Astrocyte (in vitro differentiated cells and primary cell): Measurements from ENCODE around the gene C1orf21. TPM values are rescaled to one million over a fixed set of nuclear protein-coding genes. Genes with fewer than 3 reads are reported as not detected.

Experiments used
- DNase-seq: peaks from one replicate; pipeline ENCODE4 v3.0.0-alpha.2; 2010; ENCODE audit warnings: low read depth
- FAIRE-seq: peaks from 2 replicates; lab custom pipeline; 2011; peaks lifted over from hg19 to GRCh38; lab: Jason Lieb, UNC
- H2AFZ ChIP-seq: 2 replicates; pipeline ENCODE4 v1.6.0; 2012; ENCODE audit warnings: low read depth, low read length, inconsistent platforms
- H3K27ac ChIP-seq: 2 replicates; pipeline ENCODE4 v1.5.1; 2011; ENCODE audit warnings: low read depth, low read length, inconsistent platforms
- H3K27me3 ChIP-seq: 2 replicates; pipeline ENCODE4 v1.6.0; 2011; ENCODE audit warnings: low read length, inconsistent platforms; ENCODE audit not compliant: insufficient read depth
- H3K36me3 ChIP-seq: 2 replicates; pipeline ENCODE4 v1.5.1; 2011; ENCODE audit warnings: low read length, inconsistent platforms; ENCODE audit not compliant: insufficient read depth
- H3K4me1 ChIP-seq: 2 replicates; pipeline ENCODE4 v1.5.1; 2011; ENCODE audit warnings: low read length, inconsistent platforms; ENCODE audit not compliant: insufficient read depth
- H3K4me2 ChIP-seq: 2 replicates; pipeline ENCODE4 v1.6.0; 2012; ENCODE audit warnings: low read length, inconsistent platforms
- H3K4me3 ChIP-seq: 2 replicates; pipeline ENCODE4 v1.5.1; 2011; ENCODE audit warnings: low read depth, mild to moderate bottlenecking, low read length, inconsistent platforms; ENCODE audit not compliant: insufficient read depth
- H3K79me2 ChIP-seq: 2 replicates; pipeline ENCODE4 v1.6.0; 2012; ENCODE audit warnings: mild to moderate bottlenecking, low read length, inconsistent platforms; ENCODE audit not compliant: insufficient read depth
- H3K9ac ChIP-seq: 2 replicates; pipeline ENCODE4 v1.6.0; 2012; ENCODE audit warnings: mild to moderate bottlenecking, low read length, inconsistent platforms
- H3K9me3 ChIP-seq: 2 replicates; pipeline ENCODE4 v1.5.1; 2012; ENCODE audit warnings: low read depth, mild to moderate bottlenecking, low read length, inconsistent platforms; ENCODE audit not compliant: insufficient read depth
- H4K20me1 ChIP-seq: 2 replicates; pipeline ENCODE4 v1.6.0; 2012; ENCODE audit warnings: low read length, inconsistent platforms; ENCODE audit not compliant: insufficient read depth
- H3K27ac Mint-ChIP-seq: one replicate; pipeline ENCODE4 v1.8.0; 2021; ENCODE audit warnings: mild to moderate bottlenecking, mixed read lengths; ENCODE audit not compliant: unreplicated experiment
- H3K27me3 Mint-ChIP-seq: one replicate; pipeline ENCODE4 v1.8.0; 2021; ENCODE audit warnings: low read depth, mixed read lengths; ENCODE audit not compliant: unreplicated experiment
- H3K36me3 Mint-ChIP-seq: one replicate; pipeline ENCODE4 v1.8.0; 2021; ENCODE audit warnings: low read depth, mixed read lengths; ENCODE audit not compliant: unreplicated experiment
- H3K4me1 Mint-ChIP-seq: one replicate; pipeline ENCODE4 v1.8.0; 2021; ENCODE audit warnings: low read depth, mixed read lengths; ENCODE audit not compliant: unreplicated experiment
- H3K4me3 Mint-ChIP-seq: one replicate; pipeline ENCODE4 v1.8.0; 2021; ENCODE audit warnings: mild to moderate bottlenecking, moderate library complexity, mixed read lengths; ENCODE audit not compliant: unreplicated experiment
- H3K9me3 Mint-ChIP-seq: one replicate; pipeline ENCODE4 v1.8.0; 2021; ENCODE audit warnings: mild to moderate bottlenecking, mixed read lengths; ENCODE audit not compliant: unreplicated experiment
- EZH2 ChIP-seq: IDR thresholded peaks from 2 replicates; pipeline ENCODE4 v1.6.1; 2012; ENCODE audit warnings: mild to moderate bottlenecking, low read length, inconsistent platforms; ENCODE audit not compliant: insufficient read depth
- total RNA-seq: library from RNA; stranded (reverse); gene quantifications from 2 replicates; pipeline ENCODE4 v1.2.1, GENCODE V29; 2021
- TF ChIP-seq, protein P1 (sequence below): IDR thresholded peaks from 2 replicates; pipeline ENCODE4 v1.5.1; 2011; ENCODE audit warnings: low read depth, mild to moderate bottlenecking, inconsistent platforms, low read length, moderate library complexity; ENCODE audit not compliant: insufficient read depth

Gene C1orf21
- total RNA-seq, 1 donor from 2014 or later = 15.1 TPM

DNA sequence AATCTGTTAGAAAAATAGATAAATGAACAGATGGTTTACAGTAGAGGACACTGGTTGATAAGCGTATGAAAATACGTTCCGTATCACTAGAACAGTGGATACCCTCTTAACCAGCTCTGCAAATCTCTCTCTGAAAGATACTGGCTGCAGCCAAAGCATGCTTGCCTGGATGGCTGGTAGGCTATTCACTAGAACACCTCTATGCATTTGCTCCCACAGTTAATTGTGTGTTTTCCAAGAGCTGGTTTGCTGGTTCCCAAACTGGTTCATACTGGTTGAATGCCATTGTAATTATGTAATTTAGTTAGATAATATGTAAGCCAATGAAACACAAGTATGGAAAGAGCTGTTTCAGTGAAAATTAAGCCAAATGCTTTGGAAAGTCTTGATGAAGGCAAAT, 126.6 kb downstream of the C1orf21 start:
- no peaks in the 10 kb centered on the region for H3K27me3 ChIP-seq
- no peaks in the 10 kb centered on the region for H3K36me3 ChIP-seq
- H3K4me3 ChIP-seq = no peak overlapping the region
- peak overlapping the region; percentile 29 for H3K27ac Mint-ChIP-seq
- no peak overlapping the region for H3K9ac ChIP-seq
- H3K79me2 ChIP-seq = no peaks in the 10 kb centered on the region
- no peak for DNase-seq
- H3K9me3 ChIP-seq = no peaks in the 10 kb centered on the region
- no peak overlapping the region for H2AFZ ChIP-seq
- no peak for FAIRE-seq
- no peaks in the 10 kb centered on the region for H3K36me3 Mint-ChIP-seq
- H3K27ac ChIP-seq = no peak overlapping the region
- H3K4me2 ChIP-seq = no peak overlapping the region
- peaks cover 7% of the 10 kb centered on the region for H3K4me1 Mint-ChIP-seq
- no peaks in the 10 kb centered on the region for H3K4me1 ChIP-seq
- no peak overlapping the region for H3K4me3 Mint-ChIP-seq
- no peaks in the 10 kb centered on the region for H3K9me3 Mint-ChIP-seq
- no peaks in the 10 kb centered on the region for H3K27me3 Mint-ChIP-seq
- no peaks in the 10 kb centered on the region for H4K20me1 ChIP-seq
- no peak for TF ChIP-seq EZH2
- TF ChIP-seq, protein P1, sequence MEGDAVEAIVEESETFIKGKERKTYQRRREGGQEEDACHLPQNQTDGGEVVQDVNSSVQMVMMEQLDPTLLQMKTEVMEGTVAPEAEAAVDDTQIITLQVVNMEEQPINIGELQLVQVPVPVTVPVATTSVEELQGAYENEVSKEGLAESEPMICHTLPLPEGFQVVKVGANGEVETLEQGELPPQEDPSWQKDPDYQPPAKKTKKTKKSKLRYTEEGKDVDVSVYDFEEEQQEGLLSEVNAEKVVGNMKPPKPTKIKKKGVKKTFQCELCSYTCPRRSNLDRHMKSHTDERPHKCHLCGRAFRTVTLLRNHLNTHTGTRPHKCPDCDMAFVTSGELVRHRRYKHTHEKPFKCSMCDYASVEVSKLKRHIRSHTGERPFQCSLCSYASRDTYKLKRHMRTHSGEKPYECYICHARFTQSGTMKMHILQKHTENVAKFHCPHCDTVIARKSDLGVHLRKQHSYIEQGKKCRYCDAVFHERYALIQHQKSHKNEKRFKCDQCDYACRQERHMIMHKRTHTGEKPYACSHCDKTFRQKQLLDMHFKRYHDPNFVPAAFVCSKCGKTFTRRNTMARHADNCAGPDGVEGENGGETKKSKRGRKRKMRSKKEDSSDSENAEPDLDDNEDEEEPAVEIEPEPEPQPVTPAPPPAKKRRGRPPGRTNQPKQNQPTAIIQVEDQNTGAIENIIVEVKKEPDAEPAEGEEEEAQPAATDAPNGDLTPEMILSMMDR = no peak

DNA sequence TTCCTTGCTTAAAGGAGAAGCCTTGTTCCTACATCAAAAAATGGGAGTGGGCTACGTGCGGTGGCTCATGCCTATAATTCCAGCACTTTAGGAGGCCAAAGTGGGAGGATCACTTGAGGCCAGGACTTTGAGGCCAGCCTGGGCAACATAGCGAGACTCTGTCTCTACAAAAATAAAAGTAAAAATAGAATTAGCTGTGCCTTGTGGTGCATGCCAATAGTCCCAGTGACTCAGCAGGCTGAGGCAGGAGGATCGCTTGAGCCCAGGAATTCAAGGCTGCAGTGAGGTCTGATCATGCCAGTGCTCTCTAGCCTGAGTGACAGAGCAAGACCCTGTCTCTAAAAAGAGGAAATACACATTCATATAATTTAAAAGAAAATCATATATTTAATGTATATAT, 127.1 kb downstream of the C1orf21 start:
- no peak overlapping the region for H3K4me3 ChIP-seq
- H3K4me3 Mint-ChIP-seq = no peak overlapping the region
- no peak overlapping the region for H3K27ac ChIP-seq
- H3K79me2 ChIP-seq = no peaks in the 10 kb centered on the region
- no peaks in the 10 kb centered on the region for H3K36me3 Mint-ChIP-seq
- FAIRE-seq = no peak
- H3K27ac Mint-ChIP-seq = peak overlapping the region; percentile 29
- H2AFZ ChIP-seq = no peak overlapping the region
- peaks cover 7% of the 10 kb centered on the region for H3K4me1 Mint-ChIP-seq
- no peaks in the 10 kb centered on the region for H4K20me1 ChIP-seq
- TF ChIP-seq, protein P1 = no peak
- no peak for TF ChIP-seq EZH2
- H3K4me1 ChIP-seq = no peaks in the 10 kb centered on the region
- no peak overlapping the region for H3K9ac ChIP-seq
- peak; percentile 53 for DNase-seq
- H3K36me3 ChIP-seq = no peaks in the 10 kb centered on the region
- no peaks in the 10 kb centered on the region for H3K27me3 Mint-ChIP-seq
- H3K27me3 ChIP-seq = no peaks in the 10 kb centered on the region
- no peaks in the 10 kb centered on the region for H3K9me3 ChIP-seq
- no peaks in the 10 kb centered on the region for H3K9me3 Mint-ChIP-seq
- H3K4me2 ChIP-seq = no peak overlapping the region

DNA sequence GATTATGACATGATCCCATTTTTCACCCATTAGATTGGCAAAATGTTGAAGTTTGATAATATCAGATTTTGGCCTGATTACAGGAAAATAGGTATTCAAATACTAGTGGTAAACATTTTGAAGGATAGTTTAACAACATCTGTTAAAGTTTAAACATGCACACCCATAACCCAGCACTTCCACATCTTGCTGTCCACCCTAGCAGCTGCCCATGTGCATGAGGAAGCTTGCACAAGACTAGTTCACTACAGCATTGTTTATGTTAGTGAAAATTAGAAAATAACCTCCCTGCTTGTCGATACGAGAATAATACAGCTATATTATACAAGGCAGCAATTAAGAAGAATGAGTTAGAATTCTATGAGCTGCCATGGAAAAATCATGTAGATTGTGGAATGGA, 127.6 kb downstream of the C1orf21 start:
- no peak overlapping the region for H3K27ac Mint-ChIP-seq
- peaks cover 7% of the 10 kb centered on the region for H3K4me1 Mint-ChIP-seq
- no peaks in the 10 kb centered on the region for H3K9me3 Mint-ChIP-seq
- Histone ChIP-seq H3K4me1 (no peaks in the 10 kb centered on the region), H3K36me3 (no peaks in the 10 kb centered on the region), H3K4me3 (no peak overlapping the region), H3K27ac (no peak overlapping the region), H3K9me3 (no peaks in the 10 kb centered on the region), H3K27me3 (no peaks in the 10 kb centered on the region), H3K4me2 (no peak overlapping the region), H3K9ac (no peak overlapping the region), H3K79me2 (no peaks in the 10 kb centered on the region), H2AFZ (no peak overlapping the region), H4K20me1 (no peaks in the 10 kb centered on the region)
- no peaks in the 10 kb centered on the region for H3K27me3 Mint-ChIP-seq
- FAIRE-seq (no peak), DNase-seq (no peak)
- no peaks in the 10 kb centered on the region for H3K36me3 Mint-ChIP-seq
- H3K4me3 Mint-ChIP-seq = no peak overlapping the region
- TF ChIP-seq EZH2 = no peak
- TF ChIP-seq, protein P1 = no peak
